GM12864 (cell line): ENCODE data around the gene SH3GLB1.
"Not testable (repeated sequence)": the region's sequence is repeated elsewhere in the genome, so short reads cannot be mapped to it uniquely, and the experiment has no call there.

Experiments
- DNase-seq: peaks from one replicate; pipeline ENCODE4 v3.0.0-alpha.2; 2011; ENCODE audit warnings: low read depth
- H3K4me3 ChIP-seq: 2 replicates; pipeline ENCODE4 v1.5.1; 2011; ENCODE audit warnings: mild to moderate bottlenecking, low read depth, low read length, control low read depth
- CTCF ChIP-seq: IDR thresholded peaks from 2 replicates; pipeline ENCODE4 v1.5.1; 2011; ENCODE audit warnings: low read depth, mild to moderate bottlenecking, moderate library complexity, low read length, control low read depth, inconsistent platforms; ENCODE audit errors: missing control alignments

Gene SH3GLB1

GRCh38 chr1:86699186-86699585 is 5.2 kb upstream of the SH3GLB1 start:
- no peak for DNase-seq
- TF ChIP-seq CTCF: no peak
- no peak overlapping the region for H3K4me3 ChIP-seq

- no peak for DNase-seq
- no peak for TF ChIP-seq CTCF
- H3K4me3 ChIP-seq: no peak overlapping the region
Observed at GRCh38 chr1:86701731-86702130, 2.6 kb upstream of the SH3GLB1 start.

- H3K4me3 ChIP-seq: not testable (repeated sequence)
Observed at GRCh38 chr1:86702954-86703494, 1.4 kb upstream of the SH3GLB1 start.

GRCh38 chr1:86703696-86704457 is 499 bp upstream of the SH3GLB1 start:
- DNase-seq: no peak
- no peak for TF ChIP-seq CTCF
- H3K4me3 ChIP-seq: peak overlapping the region; percentile 99

More at GRCh38 chr1:86702954-86703494, 1.4 kb upstream of the SH3GLB1 start:
- DNase-seq: not testable (repeated sequence)

GRCh38 chr1:86704972-86705664 is 742 bp downstream of the SH3GLB1 start:
- TF ChIP-seq CTCF: no peak
- no peak for DNase-seq
- peak overlapping the region; percentile 99 for H3K4me3 ChIP-seq

- DNase-seq: no peak
- H3K4me3 ChIP-seq: peak overlapping the region; percentile 99
- no peak for TF ChIP-seq CTCF
Observed at GRCh38 chr1:86705665-86705985, 1.2 kb downstream of the SH3GLB1 start.

GRCh38 chr1:86706018-86706635 is 1.8 kb downstream of the SH3GLB1 start:
- DNase-seq: no peak
- no peak for TF ChIP-seq CTCF
- H3K4me3 ChIP-seq: peak overlapping the region; percentile 99
